HepG2 (cell line): ENCODE measurements around the gene FRAS1. TPM values are rescaled to one million over a fixed set of nuclear protein-coding genes. Genes with fewer than 3 reads are reported as not detected.

ENCODE experiments used
- ATRX ChIP-seq: sonication (generic); formaldehyde crosslinking; IDR thresholded peaks from 2 replicates; pipeline ENCODE4 v1.4.0; 2020; ENCODE audit warnings: missing genetic modification reagents, borderline replicate concordance
- HES4 ChIP-seq: sonication (generic); formaldehyde crosslinking; IDR thresholded peaks from 2 replicates; pipeline ENCODE4 v1.9.0; 2021; ENCODE audit warnings: mild to moderate bottlenecking, missing genetic modification reagents, borderline replicate concordance
- HOXD1 ChIP-seq: sonication (generic); formaldehyde crosslinking; IDR thresholded peaks from 2 replicates; pipeline ENCODE4 v1.5.0; 2020; ENCODE audit warnings: missing genetic modification reagents
- ISL2 ChIP-seq: sonication (generic); formaldehyde crosslinking; IDR thresholded peaks from 2 replicates; pipeline ENCODE4 v1.5.0; 2020; ENCODE audit warnings: missing genetic modification reagents
- JUNB ChIP-seq: sonication (generic); formaldehyde crosslinking; IDR thresholded peaks from 2 replicates; pipeline ENCODE4 v1.8.0; 2022; ENCODE audit warnings: missing genetic modification reagents, mild to moderate bottlenecking, borderline replicate concordance
- MTERF4 ChIP-seq: sonication (generic); formaldehyde crosslinking; IDR thresholded peaks from 2 replicates; pipeline ENCODE4 v1.8.0; 2023; ENCODE audit warnings: mild to moderate bottlenecking, missing genetic modification reagents
- MXD4 ChIP-seq: IDR thresholded peaks from 2 replicates; pipeline ENCODE4 v1.6.1; 2016; ENCODE audit warnings: mild to moderate bottlenecking, missing biosample characterization, missing genetic modification reagents
- NONO ChIP-seq, 2 experiments: fragments of 450-650 bp in 1 of 2; sonication (generic) in 1 of 2; formaldehyde crosslinking in 1 of 2; IDR thresholded peaks in 1 of 2; conservative IDR thresholded peaks in 1 of 2; 2 replicates each; pipeline versions ENCODE4 v1.6.1 to v1.8.0; 2017 to 2022; ENCODE audit warnings: mild to moderate bottlenecking in 1 of 2, missing genetic modification reagents in 1 of 2, moderate library complexity in 1 of 2
- NR2C2 ChIP-seq: sonication (generic); formaldehyde crosslinking; IDR thresholded peaks from 2 replicates; pipeline ENCODE4 v1.4.0; 2020; ENCODE audit warnings: missing genetic modification reagents, mild to moderate bottlenecking, moderate library complexity, borderline replicate concordance
- PRPF4 ChIP-seq: fragments of 200-400 bp; formaldehyde crosslinking; IDR thresholded peaks from 2 replicates; pipeline ENCODE4 v1.6.1; 2016; ENCODE audit warnings: low read length, low read depth; ENCODE audit not compliant: poor library complexity, severe bottlenecking
- RFX3 ChIP-seq: IDR thresholded peaks from 2 replicates; pipeline ENCODE4 v1.6.1; 2016; ENCODE audit warnings: missing biosample characterization, missing genetic modification reagents
- SAFB2 ChIP-seq: sonication (generic); formaldehyde crosslinking; IDR thresholded peaks from 2 replicates; pipeline ENCODE4 v1.5.1; 2020; ENCODE audit warnings: missing genetic modification reagents, low read depth, mild to moderate bottlenecking, borderline replicate concordance
- SRF ChIP-seq: IDR thresholded peaks from 2 replicates; pipeline ENCODE4 v1.6.1; 2011; ENCODE audit warnings: mild to moderate bottlenecking, low read depth, low read length, moderate library complexity
- TEF ChIP-seq: sonication (generic); formaldehyde crosslinking; IDR thresholded peaks from 2 replicates; pipeline ENCODE4 v1.5.0; 2020; ENCODE audit warnings: missing genetic modification reagents
- ZFP1 ChIP-seq: IDR thresholded peaks from 2 replicates; pipeline ENCODE4 v1.6.1; 2016
- ZFP82 ChIP-seq: sonication (generic); formaldehyde crosslinking; IDR thresholded peaks from 2 replicates; pipeline ENCODE4 v1.5.1; 2020; ENCODE audit warnings: mild to moderate bottlenecking, missing genetic modification reagents, borderline replicate concordance
- ZNF570 ChIP-seq: sonication (generic); formaldehyde crosslinking; IDR thresholded peaks from 2 replicates; pipeline ENCODE4 v1.4.0; 2020; ENCODE audit warnings: mild to moderate bottlenecking, missing genetic modification reagents, borderline replicate concordance
- ZNF766 ChIP-seq: sonication (generic); formaldehyde crosslinking; IDR thresholded peaks from 2 replicates; pipeline ENCODE4 v1.5.0; 2020; ENCODE audit warnings: missing genetic modification reagents, borderline replicate concordance
- ZNF841 ChIP-seq: sonication (generic); formaldehyde crosslinking; IDR thresholded peaks from 2 replicates; pipeline ENCODE4 v1.8.1; 2023; ENCODE audit warnings: missing genetic modification reagents, borderline replicate concordance
- ZNF850 ChIP-seq: sonication (generic); formaldehyde crosslinking; conservative IDR thresholded peaks from 2 replicates; pipeline ENCODE4 v1.9.0; 2021; ENCODE audit warnings: mild to moderate bottlenecking, missing genetic modification reagents
- polyA plus RNA-seq, 8 experiments: library from polyadenylated mRNA; depleted of rRNA in 3 of 8; stranded (reverse) in 7 of 8; unstranded in 1 of 8; fragments of >200 nt; fragmentation: Illumina TruSeq in 4 of 8; extraction: Trizol in 4 of 8; gene quantifications; 2 replicates each; pipeline versions ENCODE4 v1.2.1 to v1.2.3, GENCODE V29; 2011 to 2016; ENCODE audit warnings: low read depth in 4 of 8, missing spikeins in 1 of 8, mixed read lengths in 1 of 8; ENCODE audit not compliant: insufficient read depth in 1 of 8
- total RNA-seq, 5 experiments: library from RNA; depleted of rRNA; stranded (reverse); fragments of >200 nt; fragmentation: Illumina TruSeq; extraction: Trizol; gene quantifications; 2 replicates each; pipeline ENCODE4 v1.2.3, GENCODE V29; 2016; ENCODE audit warnings: low read depth in 1 of 5
- TF ChIP-seq, protein P1 (sequence below): sonication (generic); formaldehyde crosslinking; conservative IDR thresholded peaks from 2 replicates; pipeline ENCODE4 v1.8.0; 2022; ENCODE audit warnings: missing genetic modification reagents
- TF ChIP-seq, protein P2 (sequence below): sonication (generic); formaldehyde crosslinking; IDR thresholded peaks from 2 replicates; pipeline ENCODE4 v1.4.0; 2020; ENCODE audit warnings: mild to moderate bottlenecking, missing genetic modification reagents
- TF ChIP-seq, protein P3 (sequence below): sonication (generic); formaldehyde crosslinking; IDR thresholded peaks from 2 replicates; pipeline ENCODE4 v1.4.0; 2020; ENCODE audit warnings: mild to moderate bottlenecking, missing genetic modification reagents

FRAS1 gene
- total and polyA plus RNA-seq, 2 of the 13 experiments (the other 11 are each of a cell fraction or from before 2014, with no cell fraction given), result 22.5 to 31.6 TPM

DNA sequence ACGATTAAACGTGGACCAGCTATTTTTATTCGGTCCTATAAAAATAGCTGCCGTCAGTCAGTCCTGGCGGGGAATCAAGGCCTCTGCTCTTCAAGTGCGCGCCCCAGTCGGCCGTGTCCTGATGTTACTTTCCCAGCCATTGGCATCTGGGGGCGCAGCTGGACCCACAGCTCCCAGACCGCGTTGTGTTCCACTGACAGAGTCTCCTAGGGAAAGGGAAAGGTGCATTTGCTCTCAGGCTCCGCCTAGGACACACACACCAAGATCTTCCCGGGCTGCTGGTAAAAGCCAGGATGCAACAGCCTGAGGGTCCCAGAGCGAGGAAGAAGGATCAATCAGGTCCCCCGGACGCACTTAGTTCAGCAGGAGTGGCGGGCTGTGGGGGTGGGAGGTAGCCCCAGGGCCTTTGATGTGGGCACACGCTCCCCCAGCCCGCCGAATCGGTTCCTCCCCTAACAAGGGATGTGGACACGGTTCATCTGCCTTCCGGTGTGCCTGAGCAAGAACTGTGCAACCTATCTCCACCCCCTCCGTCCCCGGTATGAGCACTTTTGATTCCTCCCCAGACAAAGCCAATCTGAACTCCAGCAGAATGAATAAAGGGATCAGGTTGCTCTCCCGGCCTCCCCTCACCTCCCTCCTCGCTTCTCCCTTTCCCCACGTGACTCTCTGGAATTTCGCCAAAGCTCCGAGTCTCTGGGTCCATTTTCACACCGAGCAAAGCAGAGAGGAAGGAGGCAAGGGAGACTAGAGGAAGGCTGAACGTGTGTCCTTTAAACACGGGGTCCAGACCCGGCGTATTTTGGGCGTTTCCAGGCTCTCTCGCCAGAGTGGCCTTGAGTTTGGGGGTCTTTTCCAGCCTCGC, 626 bp upstream of the FRAS1 start (continued):
- TF ChIP-seq SRF (no peak), MXD4 (no peak; the same call in 1 of the 2 replicates), RFX3 (CRISPR knock-in tag) (no peak), HOXD1 (CRISPR knock-in tag) (0 out of 2 replicates have a peak, but pooled peaks have one; percentile 44), ZFP1 (CRISPR knock-in tag) (0 out of 2 replicates have a peak, but pooled peaks have one; percentile 17), PRPF4 (no peak), ZNF570 (no peak), MTERF4 (no peak), JUNB (CRISPR knock-in tag) (no peak), HES4 (CRISPR knock-in tag) (no peak), SAFB2 (CRISPR knock-in tag) (no peak), ATRX (CRISPR knock-in tag) (no peak), ZNF850 (no peak), NONO (IDR thresholded peaks at IDR 0.05) (no peak), NONO (CRISPR knock-in tag; conservative IDR thresholded peaks at IDR 0.05) (no peak; the same call in 1 of the 2 replicates), NR2C2 (0 out of 2 replicates have a peak, but pooled peaks have one; percentile 33), ZFP82 (CRISPR knock-in tag) (no peak), ISL2 (CRISPR knock-in tag) (peak; percentile 49), TEF (CRISPR knock-in tag) (peak; percentile 47; the same call in 1 of the 2 replicates), ZNF841 (CRISPR knock-in tag) (no peak), ZNF766 (CRISPR knock-in tag) (0 out of 2 replicates have a peak, but pooled peaks have one; percentile 25)
- TF ChIP-seq, protein P1, sequence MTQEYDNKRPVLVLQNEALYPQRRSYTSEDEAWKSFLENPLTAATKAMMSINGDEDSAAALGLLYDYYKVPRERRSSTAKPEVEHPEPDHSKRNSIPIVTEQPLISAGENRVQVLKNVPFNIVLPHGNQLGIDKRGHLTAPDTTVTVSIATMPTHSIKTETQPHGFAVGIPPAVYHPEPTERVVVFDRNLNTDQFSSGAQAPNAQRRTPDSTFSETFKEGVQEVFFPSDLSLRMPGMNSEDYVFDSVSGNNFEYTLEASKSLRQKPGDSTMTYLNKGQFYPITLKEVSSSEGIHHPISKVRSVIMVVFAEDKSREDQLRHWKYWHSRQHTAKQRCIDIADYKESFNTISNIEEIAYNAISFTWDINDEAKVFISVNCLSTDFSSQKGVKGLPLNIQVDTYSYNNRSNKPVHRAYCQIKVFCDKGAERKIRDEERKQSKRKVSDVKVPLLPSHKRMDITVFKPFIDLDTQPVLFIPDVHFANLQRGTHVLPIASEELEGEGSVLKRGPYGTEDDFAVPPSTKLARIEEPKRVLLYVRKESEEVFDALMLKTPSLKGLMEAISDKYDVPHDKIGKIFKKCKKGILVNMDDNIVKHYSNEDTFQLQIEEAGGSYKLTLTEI, result no peak
- TF ChIP-seq, protein P2, sequence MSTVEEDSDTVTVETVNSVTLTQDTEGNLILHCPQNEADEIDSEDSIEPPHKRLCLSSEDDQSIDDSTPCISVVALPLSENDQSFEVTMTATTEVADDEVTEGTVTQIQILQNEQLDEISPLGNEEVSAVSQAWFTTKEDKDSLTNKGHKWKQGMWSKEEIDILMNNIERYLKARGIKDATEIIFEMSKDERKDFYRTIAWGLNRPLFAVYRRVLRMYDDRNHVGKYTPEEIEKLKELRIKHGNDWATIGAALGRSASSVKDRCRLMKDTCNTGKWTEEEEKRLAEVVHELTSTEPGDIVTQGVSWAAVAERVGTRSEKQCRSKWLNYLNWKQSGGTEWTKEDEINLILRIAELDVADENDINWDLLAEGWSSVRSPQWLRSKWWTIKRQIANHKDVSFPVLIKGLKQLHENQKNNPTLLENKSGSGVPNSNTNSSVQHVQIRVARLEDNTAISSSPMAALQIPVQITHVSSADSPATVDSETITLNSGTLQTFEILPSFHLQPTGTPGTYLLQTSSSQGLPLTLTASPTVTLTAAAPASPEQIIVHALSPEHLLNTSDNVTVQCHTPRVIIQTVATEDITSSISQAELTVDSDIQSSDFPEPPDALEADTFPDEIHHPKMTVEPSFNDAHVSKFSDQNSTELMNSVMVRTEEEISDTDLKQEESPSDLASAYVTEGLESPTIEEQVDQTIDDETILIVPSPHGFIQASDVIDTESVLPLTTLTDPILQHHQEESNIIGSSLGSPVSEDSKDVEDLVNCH, result no peak
- TF ChIP-seq, protein P3, sequence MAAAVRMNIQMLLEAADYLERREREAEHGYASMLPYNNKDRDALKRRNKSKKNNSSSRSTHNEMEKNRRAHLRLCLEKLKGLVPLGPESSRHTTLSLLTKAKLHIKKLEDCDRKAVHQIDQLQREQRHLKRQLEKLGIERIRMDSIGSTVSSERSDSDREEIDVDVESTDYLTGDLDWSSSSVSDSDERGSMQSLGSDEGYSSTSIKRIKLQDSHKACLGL, result peak; percentile 26
